ENCODE results near the gene SGCD. TPM values are rescaled to one million over a fixed set of nuclear protein-coding genes. Genes with fewer than 3 reads are reported as not detected.

The SGCD gene
- polyA plus RNA-seq, 1 of the 3 experiments (the other 2 are of a cell fraction), result 0.87 TPM

- Histone ChIP-seq H2AFZ (ENCODE audit: low read depth) (no peak overlapping the region), H3K4me2 (no peak overlapping the region), H4K20me1 (ENCODE audit: insufficient read depth) (no peaks in the 10 kb centered on the region), H3K9ac (no peak overlapping the region), H3K79me2 (ENCODE audit: insufficient read depth) (no peaks in the 10 kb centered on the region), H3K36me3 (replicated peaks in 1 of 2; ENCODE audit: control insufficient read depth in 1 of 2, insufficient read depth in 2 of 2, low read length in 1 of 2) (no peaks in the 10 kb centered on the region), H3F3A (replicated peaks; ENCODE audit: insufficient read depth) (no peaks in the 10 kb centered on the region), H3K27me3 (ENCODE audit: insufficient read depth) (no peaks in the 10 kb centered on the region), H3K9me2 (no peaks in the 10 kb centered on the region), H3K27ac (ENCODE audit: low read depth in 2 of 2, low read length in 1 of 2) (no peak overlapping the region), H3K4me1 (ENCODE audit: control insufficient read depth in 1 of 2, insufficient read depth in 2 of 2, low read depth in 1 of 2, low read length in 1 of 2) (no peaks in the 10 kb centered on the region), H3K9me3 (no peaks in the 10 kb centered on the region), H3K4me3 (ENCODE audit: low read depth in 2 of 2, low read length in 1 of 2) (no peak overlapping the region)
- ChIA-PET POLR2A (no interaction called here), CTCF (no interaction called here)
- TF ChIP-seq GABPA (IDR thresholded peaks at IDR 0.05; ENCODE audit: low read depth), result no peak
- TF ChIP-seq TEAD4 (IDR thresholded peaks at IDR 0.05; ENCODE audit: borderline replicate concordance, insufficient read depth), result no peak
- TF ChIP-seq JUND (IDR thresholded peaks at IDR 0.05), result no peak
- TF ChIP-seq EP300 (IDR thresholded peaks at IDR 0.05; ENCODE audit: borderline replicate concordance in 1 of 2, low read depth in 1 of 2, low read length in 1 of 2), result no peak
- TF ChIP-seq RXRA (IDR thresholded peaks at IDR 0.05; ENCODE audit: borderline replicate concordance, low read depth), result no peak
- TF ChIP-seq FOXJ3 (CRISPR knock-in tag; IDR thresholded peaks at IDR 0.05), result no peak
- TF ChIP-seq NFIC (IDR thresholded peaks at IDR 0.05; ENCODE audit: borderline replicate concordance), result no peak
- no peak for TF ChIP-seq RCOR1 (IDR thresholded peaks at IDR 0.05; ENCODE audit: low read length)
- no peak for TF ChIP-seq USF1 (IDR thresholded peaks at IDR 0.05; ENCODE audit: borderline replicate concordance, low read depth)
- TF ChIP-seq YY1 (IDR thresholded peaks at IDR 0.05; ENCODE audit: low read depth), result no peak
- TF ChIP-seq PBX3 (IDR thresholded peaks at IDR 0.05), result no peak
- no peak for TF ChIP-seq SMC3 (IDR thresholded peaks at IDR 0.05; ENCODE audit: low read depth, low read length)
- TF ChIP-seq FOXM1 (IDR thresholded peaks at IDR 0.05; ENCODE audit: low read depth), result no peak
- TF ChIP-seq TCF12 (IDR thresholded peaks at IDR 0.05), result no peak
- DNase-seq, result no peak
Observed at GRCh38 chr5:156354571-156354970, 27.6 kb downstream of the SGCD start.

GRCh38 chr5:156356238-156356637 lies 29.3 kb downstream of the SGCD start:
- Histone ChIP-seq H3K4me1 (ENCODE audit: control insufficient read depth in 1 of 2, insufficient read depth in 2 of 2, low read depth in 1 of 2, low read length in 1 of 2) (no peaks in the 10 kb centered on the region), H3K79me2 (ENCODE audit: insufficient read depth) (no peaks in the 10 kb centered on the region), H3K9ac (no peak overlapping the region), H4K20me1 (ENCODE audit: insufficient read depth) (no peaks in the 10 kb centered on the region), H2AFZ (ENCODE audit: low read depth) (no peak overlapping the region), H3K27ac (ENCODE audit: low read depth in 2 of 2, low read length in 1 of 2) (no peak overlapping the region), H3K27me3 (ENCODE audit: insufficient read depth) (no peaks in the 10 kb centered on the region), H3K4me3 (ENCODE audit: low read depth in 2 of 2, low read length in 1 of 2) (no peak overlapping the region), H3K36me3 (replicated peaks in 1 of 2; ENCODE audit: control insufficient read depth in 1 of 2, insufficient read depth in 2 of 2, low read length in 1 of 2) (no peaks in the 10 kb centered on the region), H3F3A (replicated peaks; ENCODE audit: insufficient read depth) (no peaks in the 10 kb centered on the region), H3K4me2 (no peak overlapping the region), H3K9me2 (no peaks in the 10 kb centered on the region), H3K9me3 (no peaks in the 10 kb centered on the region)
- no peak for TF ChIP-seq CTCF (IDR thresholded peaks at IDR 0.05)
- TF ChIP-seq CHD2 (IDR thresholded peaks at IDR 0.05; ENCODE audit: low read length, partially characterized antibody), result no peak
- no peak for TF ChIP-seq TEAD4 (IDR thresholded peaks at IDR 0.05; ENCODE audit: borderline replicate concordance, insufficient read depth)
- TF ChIP-seq YY1 (IDR thresholded peaks at IDR 0.05; ENCODE audit: low read depth), result no peak
- TF ChIP-seq RCOR1 (IDR thresholded peaks at IDR 0.05; ENCODE audit: low read length), result no peak
- no peak for TF ChIP-seq NFIC (IDR thresholded peaks at IDR 0.05; ENCODE audit: borderline replicate concordance)
- TF ChIP-seq MXI1 (IDR thresholded peaks at IDR 0.05; ENCODE audit: low read depth, low read length), result no peak
- no peak for TF ChIP-seq RXRA (IDR thresholded peaks at IDR 0.05; ENCODE audit: borderline replicate concordance, low read depth)
- no peak for TF ChIP-seq USF2 (IDR thresholded peaks at IDR 0.05; ENCODE audit: borderline replicate concordance, low read depth, low read length)
- no peak for TF ChIP-seq ELF1 (IDR thresholded peaks at IDR 0.05)
- TF ChIP-seq TCF12 (IDR thresholded peaks at IDR 0.05), result no peak
- TF ChIP-seq EZH2phosphoT487 (IDR thresholded peaks at IDR 0.05; ENCODE audit: borderline replicate concordance, low read depth), result no peak
- no peak for TF ChIP-seq RAD21 (IDR thresholded peaks at IDR 0.05; ENCODE audit: low read length)
- CTCF ChIA-PET, result no interaction called here
- no peak for DNase-seq
- WGBS (ENCODE audit: low lambda C conversion rate), result 30% methylated on average over 2 of the region's 2 CpGs
- POLR2A ChIA-PET, result no interaction called here

Measured in SK-N-SH (cell line).